Neural progenitor cell (in vitro differentiated cells): ENCODE measurements around the gene GALNT7. TPM values are rescaled to one million over a fixed set of nuclear protein-coding genes. Genes with fewer than 3 reads are reported as not detected.
"Not testable (repeated sequence)": the region's sequence is repeated elsewhere in the genome, so short reads cannot be mapped to it uniquely, and the experiment has no call there.

Experiments
- DNase-seq: peaks from one replicate; pipeline ENCODE4 v3.0.0-alpha.2; 2016; ENCODE audit warnings: low spot score
- H2AFZ ChIP-seq: fragments of 200-600 bp; sonication (generic); replicated peaks from 2 replicates; pipeline ENCODE4 v1.6.1; 2016; ENCODE audit warnings: antibody characterized with exemption
- H3F3A ChIP-seq: fragments of 200-600 bp; sonication (generic); 2 replicates; pipeline ENCODE4 v1.6.1; 2016; ENCODE audit warnings: antibody characterized with exemption, low read depth
- H3K27ac ChIP-seq: fragments of 200-600 bp; sonication (generic); 2 replicates; pipeline ENCODE4 v1.5.1; 2016; ENCODE audit warnings: mild to moderate bottlenecking
- H3K27me3 ChIP-seq: fragments of 200-600 bp; sonication (generic); 2 replicates; pipeline ENCODE4 v1.6.1; 2016; ENCODE audit warnings: mild to moderate bottlenecking, moderate library complexity
- H3K36me3 ChIP-seq: fragments of 200-600 bp; sonication (generic); 2 replicates; pipeline ENCODE4 v1.5.1; 2016
- H3K4me1 ChIP-seq: fragments of 200-600 bp; sonication (generic); 2 replicates; pipeline ENCODE4 v1.6.1; 2016; ENCODE audit warnings: mixed run types
- H3K4me2 ChIP-seq: fragments of 200-600 bp; sonication (generic); 2 replicates; pipeline ENCODE4 v1.6.1; 2016
- H3K4me3 ChIP-seq: fragments of 200-600 bp; sonication (generic); 2 replicates; pipeline ENCODE4 v1.5.1; 2016
- H3K79me2 ChIP-seq: fragments of 200-600 bp; sonication (generic); 2 replicates; pipeline ENCODE4 v1.6.1; 2016; ENCODE audit warnings: low read depth
- H3K9ac ChIP-seq: fragments of 200-600 bp; sonication (generic); 2 replicates; pipeline ENCODE4 v1.6.1; 2016
- H3K9me3 ChIP-seq: fragments of 200-600 bp; sonication (generic); 2 replicates; pipeline ENCODE4 v1.5.1; 2016; ENCODE audit warnings: low read depth
- H4K20me1 ChIP-seq: fragments of 200-600 bp; sonication (generic); 2 replicates; pipeline ENCODE4 v1.6.1; 2016; ENCODE audit warnings: low read depth
- H3K27ac Mint-ChIP-seq: 3 replicates; pipeline ENCODE4 v1.8.0; 2021; ENCODE audit warnings: mixed read lengths
- H3K27me3 Mint-ChIP-seq: 2 replicates; pipeline ENCODE4 v1.8.0; 2022; ENCODE audit warnings: low read depth, mild to moderate bottlenecking, inconsistent platforms, moderate library complexity, mixed read lengths; ENCODE audit not compliant: insufficient read depth
- H3K36me3 Mint-ChIP-seq: 3 replicates; pipeline ENCODE4 v1.8.0; 2021; ENCODE audit warnings: mixed read lengths
- H3K4me1 Mint-ChIP-seq: 3 replicates; pipeline ENCODE4 v1.8.0; 2021; ENCODE audit warnings: mixed read lengths
- H3K4me3 Mint-ChIP-seq: 3 replicates; pipeline ENCODE4 v1.8.0; 2021; ENCODE audit warnings: mild to moderate bottlenecking, moderate library complexity, mixed read lengths
- H3K9me3 Mint-ChIP-seq: 3 replicates; pipeline ENCODE4 v1.8.0; 2020; ENCODE audit warnings: mixed read lengths
- EZH2 ChIP-seq: fragments of 200-600 bp; sonication (generic); IDR thresholded peaks from 2 replicates; pipeline ENCODE4 v1.6.1; 2017; ENCODE audit warnings: antibody characterized with exemption, mild to moderate bottlenecking, moderate library complexity
- EZH2phosphoT487 ChIP-seq: fragments of 200-600 bp; sonication (generic); IDR thresholded peaks from 2 replicates; pipeline ENCODE4 v1.6.1; 2017; ENCODE audit warnings: antibody characterized with exemption
- total RNA-seq: library from RNA; depleted of rRNA; stranded (reverse); fragments of >200 nt; gene quantifications from 2 replicates; pipeline ENCODE4 v1.2.3, GENCODE V29; 2015; ENCODE audit warnings: low replicate concordance
- TF ChIP-seq, protein P1 (sequence below): fragments of 200-600 bp; sonication (generic); IDR thresholded peaks from 2 replicates; pipeline ENCODE4 v1.5.1; 2017; ENCODE audit warnings: antibody characterized with exemption, mild to moderate bottlenecking

GALNT7 gene
- total RNA-seq, 1 donor from 2014 or later = 62.3 TPM

DNA sequence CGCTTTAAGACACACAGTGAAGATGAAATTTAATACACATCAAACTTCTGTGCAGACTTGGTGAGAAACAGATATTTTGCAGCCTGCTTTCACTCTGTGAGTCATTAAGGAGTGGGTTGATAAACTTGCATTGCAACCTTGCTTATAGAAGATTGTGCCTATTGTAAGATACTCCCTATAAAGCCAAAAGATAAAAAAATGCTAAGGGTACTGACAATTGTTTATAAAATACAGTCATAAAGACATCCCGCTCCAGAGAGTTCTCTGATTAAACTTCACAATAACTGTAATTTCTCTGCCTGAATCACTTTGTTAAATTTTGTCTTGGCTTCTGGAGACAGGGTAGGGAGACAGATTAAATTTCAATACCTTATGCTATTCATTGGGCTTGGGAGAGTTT is 49.1 kb downstream of the GALNT7 start:
- H2AFZ ChIP-seq = no peak overlapping the region
- H3K27me3 ChIP-seq = no peaks in the 10 kb centered on the region
- H3K4me2 ChIP-seq = no peak overlapping the region
- no peaks in the 10 kb centered on the region for H3F3A ChIP-seq
- no peak overlapping the region for H3K4me3 ChIP-seq
- H3K9me3 ChIP-seq = no peaks in the 10 kb centered on the region
- Mint-ChIP-seq H3K27me3 (no peaks in the 10 kb centered on the region), H3K36me3 (peaks cover 3% of the 10 kb centered on the region), H3K9me3 (peaks cover 16% of the 10 kb centered on the region), H3K4me3 (no peak overlapping the region), H3K27ac (no peak overlapping the region), H3K4me1 (peaks cover 13% of the 10 kb centered on the region)
- H3K36me3 ChIP-seq = no peaks in the 10 kb centered on the region
- H4K20me1 ChIP-seq = peaks cover 8% of the 10 kb centered on the region
- peaks cover 96% of the 10 kb centered on the region for H3K79me2 ChIP-seq
- no peak for DNase-seq
- H3K4me1 ChIP-seq = peaks cover 16% of the 10 kb centered on the region
- H3K27ac ChIP-seq = no peak overlapping the region
- H3K9ac ChIP-seq = no peak overlapping the region
- TF ChIP-seq, protein P1, sequence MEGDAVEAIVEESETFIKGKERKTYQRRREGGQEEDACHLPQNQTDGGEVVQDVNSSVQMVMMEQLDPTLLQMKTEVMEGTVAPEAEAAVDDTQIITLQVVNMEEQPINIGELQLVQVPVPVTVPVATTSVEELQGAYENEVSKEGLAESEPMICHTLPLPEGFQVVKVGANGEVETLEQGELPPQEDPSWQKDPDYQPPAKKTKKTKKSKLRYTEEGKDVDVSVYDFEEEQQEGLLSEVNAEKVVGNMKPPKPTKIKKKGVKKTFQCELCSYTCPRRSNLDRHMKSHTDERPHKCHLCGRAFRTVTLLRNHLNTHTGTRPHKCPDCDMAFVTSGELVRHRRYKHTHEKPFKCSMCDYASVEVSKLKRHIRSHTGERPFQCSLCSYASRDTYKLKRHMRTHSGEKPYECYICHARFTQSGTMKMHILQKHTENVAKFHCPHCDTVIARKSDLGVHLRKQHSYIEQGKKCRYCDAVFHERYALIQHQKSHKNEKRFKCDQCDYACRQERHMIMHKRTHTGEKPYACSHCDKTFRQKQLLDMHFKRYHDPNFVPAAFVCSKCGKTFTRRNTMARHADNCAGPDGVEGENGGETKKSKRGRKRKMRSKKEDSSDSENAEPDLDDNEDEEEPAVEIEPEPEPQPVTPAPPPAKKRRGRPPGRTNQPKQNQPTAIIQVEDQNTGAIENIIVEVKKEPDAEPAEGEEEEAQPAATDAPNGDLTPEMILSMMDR = no peak
- TF ChIP-seq EZH2phosphoT487 (no peak), EZH2 (no peak)

- Histone ChIP-seq H3K9me3 (no peaks in the 10 kb centered on the region), H3K27ac (no peak overlapping the region), H3K4me3 (no peak overlapping the region), H3F3A (no peaks in the 10 kb centered on the region), H3K4me1 (peaks cover 8% of the 10 kb centered on the region), H3K4me2 (no peak overlapping the region), H3K27me3 (no peaks in the 10 kb centered on the region), H2AFZ (no peak overlapping the region), H4K20me1 (peaks cover 6% of the 10 kb centered on the region), H3K36me3 (no peaks in the 10 kb centered on the region), H3K79me2 (peaks cover 96% of the 10 kb centered on the region), H3K9ac (no peak overlapping the region)
- Mint-ChIP-seq H3K27me3 (no peaks in the 10 kb centered on the region), H3K36me3 (peaks cover 3% of the 10 kb centered on the region), H3K4me3 (no peak overlapping the region), H3K27ac (no peak overlapping the region), H3K4me1 (peaks cover 13% of the 10 kb centered on the region), H3K9me3 (peaks cover 16% of the 10 kb centered on the region)
- DNase-seq = no peak
- TF ChIP-seq EZH2phosphoT487 = no peak
- TF ChIP-seq EZH2 = no peak
- TF ChIP-seq, protein P1 = no peak
Measured at GRCh38 chr4:173218411-173219125, 50.0 kb downstream of the GALNT7 start.

- Mint-ChIP-seq H3K9me3 (peaks cover 16% of the 10 kb centered on the region), H3K4me1 (peaks cover 13% of the 10 kb centered on the region)
- not testable (repeated sequence) for H3K4me3 ChIP-seq, H3K27ac Mint-ChIP-seq, H3K4me1 ChIP-seq, H3K4me2 ChIP-seq, DNase-seq, H3K27me3 Mint-ChIP-seq, H3K27ac ChIP-seq, H3K36me3 ChIP-seq, H3K36me3 Mint-ChIP-seq, H4K20me1 ChIP-seq, H3K27me3 ChIP-seq, H2AFZ ChIP-seq, H3K4me3 Mint-ChIP-seq, H3F3A ChIP-seq, H3K9ac ChIP-seq, H3K9me3 ChIP-seq
- peaks cover 96% of the 10 kb centered on the region for H3K79me2 ChIP-seq
Measured at GRCh38 chr4:173219126-173219437, 50.5 kb downstream of the GALNT7 start.

- Histone ChIP-seq H2AFZ (no peak overlapping the region), H3K79me2 (peaks cover 89% of the 10 kb centered on the region), H3K4me2 (no peak overlapping the region), H3K4me1 (no peaks in the 10 kb centered on the region), H3K27me3 (no peaks in the 10 kb centered on the region), H3K36me3 (no peaks in the 10 kb centered on the region), H3K4me3 (no peak overlapping the region), H3K9me3 (no peaks in the 10 kb centered on the region), H3K27ac (no peak overlapping the region), H3F3A (no peaks in the 10 kb centered on the region), H3K9ac (no peak overlapping the region), H4K20me1 (no peaks in the 10 kb centered on the region)
- no peak overlapping the region for H3K27ac Mint-ChIP-seq
- peaks cover 16% of the 10 kb centered on the region for H3K9me3 Mint-ChIP-seq
- H3K27me3 Mint-ChIP-seq = no peaks in the 10 kb centered on the region
- H3K4me1 Mint-ChIP-seq = peaks cover 2% of the 10 kb centered on the region
- no peak overlapping the region for H3K4me3 Mint-ChIP-seq
- TF ChIP-seq EZH2 = no peak
- TF ChIP-seq EZH2phosphoT487 = no peak
- TF ChIP-seq, protein P1 = no peak
- H3K36me3 Mint-ChIP-seq = peaks cover 12% of the 10 kb centered on the region
- DNase-seq = no peak
Measured at GRCh38 chr4:173223743-173224142, 55.1 kb downstream of the GALNT7 start.
